ENCODE results near the gene RTL1.

Gene RTL1

DNA sequence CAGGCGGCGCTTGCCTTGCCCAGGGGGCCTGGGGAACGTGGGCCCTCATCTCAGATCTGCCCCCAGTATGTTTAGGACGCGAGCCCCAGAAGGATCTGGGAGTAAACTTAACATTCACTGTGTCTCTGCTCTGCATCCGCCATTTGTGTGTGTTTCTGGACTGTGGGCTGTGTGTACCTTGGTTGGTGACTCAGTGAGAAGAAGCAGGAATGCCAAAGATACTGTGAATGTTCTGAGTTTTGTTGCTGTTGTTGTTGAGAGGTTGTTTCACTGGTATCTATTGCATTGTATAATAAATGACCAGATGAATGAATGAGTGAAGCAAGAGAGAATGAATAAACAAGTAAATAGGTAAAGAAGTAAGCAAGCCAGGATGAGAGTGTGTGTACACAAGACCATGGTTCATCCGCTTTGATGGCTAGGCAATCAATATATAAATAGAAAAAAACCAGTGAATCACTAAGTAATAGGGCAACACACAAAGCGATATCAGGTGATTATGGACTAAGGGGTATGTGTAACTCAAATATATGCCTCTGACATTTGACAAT lies 57.1 kb downstream of the RTL1 start:
- DNase-seq (ENCODE audit: low read depth in 1 of 2, low spot score in 1 of 2), result no peak
- no peak overlapping the region for H3K4me3 ChIP-seq (replicated peaks; ENCODE audit: insufficient read depth, low read length)
- H3K27me3 ChIP-seq (ENCODE audit: insufficient read depth, poor library complexity, severe bottlenecking), result no peaks in the 10 kb centered on the region
- TF ChIP-seq SPI1 (IDR thresholded peaks at IDR 0.05; ENCODE audit: borderline replicate concordance, low read depth), result no peak
- no peak for TF ChIP-seq GABPA (IDR thresholded peaks at IDR 0.05; ENCODE audit: low read depth)
- TF ChIP-seq, protein P1, sequence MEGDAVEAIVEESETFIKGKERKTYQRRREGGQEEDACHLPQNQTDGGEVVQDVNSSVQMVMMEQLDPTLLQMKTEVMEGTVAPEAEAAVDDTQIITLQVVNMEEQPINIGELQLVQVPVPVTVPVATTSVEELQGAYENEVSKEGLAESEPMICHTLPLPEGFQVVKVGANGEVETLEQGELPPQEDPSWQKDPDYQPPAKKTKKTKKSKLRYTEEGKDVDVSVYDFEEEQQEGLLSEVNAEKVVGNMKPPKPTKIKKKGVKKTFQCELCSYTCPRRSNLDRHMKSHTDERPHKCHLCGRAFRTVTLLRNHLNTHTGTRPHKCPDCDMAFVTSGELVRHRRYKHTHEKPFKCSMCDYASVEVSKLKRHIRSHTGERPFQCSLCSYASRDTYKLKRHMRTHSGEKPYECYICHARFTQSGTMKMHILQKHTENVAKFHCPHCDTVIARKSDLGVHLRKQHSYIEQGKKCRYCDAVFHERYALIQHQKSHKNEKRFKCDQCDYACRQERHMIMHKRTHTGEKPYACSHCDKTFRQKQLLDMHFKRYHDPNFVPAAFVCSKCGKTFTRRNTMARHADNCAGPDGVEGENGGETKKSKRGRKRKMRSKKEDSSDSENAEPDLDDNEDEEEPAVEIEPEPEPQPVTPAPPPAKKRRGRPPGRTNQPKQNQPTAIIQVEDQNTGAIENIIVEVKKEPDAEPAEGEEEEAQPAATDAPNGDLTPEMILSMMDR (IDR thresholded peaks at IDR 0.05; ENCODE audit: insufficient read depth, low read length), result no peak
- H3K27ac ChIP-seq (replicated peaks), result no peak overlapping the region

DNA sequence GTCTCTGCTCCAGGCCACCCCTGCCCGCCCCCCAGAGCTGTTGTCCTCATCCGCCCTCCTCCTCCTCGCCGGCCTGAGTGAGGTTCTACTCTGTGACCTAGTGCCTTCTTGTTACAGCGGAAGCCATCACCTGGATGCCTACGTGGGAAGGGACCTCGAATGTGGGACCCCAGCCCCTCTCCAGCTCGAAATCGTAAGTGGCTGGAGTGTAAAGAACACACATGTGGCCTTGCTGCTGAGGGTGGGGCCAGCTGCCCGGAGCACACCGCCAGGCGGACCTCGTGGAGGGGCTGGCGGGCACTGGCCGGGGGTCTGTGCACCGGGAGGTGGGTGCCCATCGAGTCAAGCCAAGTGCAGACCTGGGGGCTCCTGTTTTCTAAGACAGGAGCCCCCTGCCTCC lies 58.2 kb downstream of the RTL1 start:
- no peaks in the 10 kb centered on the region for H3K27me3 ChIP-seq (ENCODE audit: insufficient read depth, poor library complexity, severe bottlenecking)
- no peak overlapping the region for H3K4me3 ChIP-seq (replicated peaks; ENCODE audit: insufficient read depth, low read length)
- TF ChIP-seq REST (IDR thresholded peaks at IDR 0.05; ENCODE audit: insufficient replicate concordance, low read depth), result no peak
- TF ChIP-seq, protein P1 (IDR thresholded peaks at IDR 0.05; ENCODE audit: insufficient read depth, low read length), result no peak
- TF ChIP-seq POLR2AphosphoS5 (IDR thresholded peaks at IDR 0.05; ENCODE audit: low read depth), result no peak
- TF ChIP-seq GABPA (IDR thresholded peaks at IDR 0.05; ENCODE audit: low read depth), result no peak
- TF ChIP-seq SPI1 (IDR thresholded peaks at IDR 0.05; ENCODE audit: borderline replicate concordance, low read depth), result no peak
- no peak for DNase-seq (ENCODE audit: low read depth in 1 of 2, low spot score in 1 of 2)
- no peak overlapping the region for H3K27ac ChIP-seq (replicated peaks)

GRCh38 chr14:100844846-100845245 lies 58.7 kb downstream of the RTL1 start:
- no peaks in the 10 kb centered on the region for H3K27me3 ChIP-seq (ENCODE audit: insufficient read depth, poor library complexity, severe bottlenecking)
- TF ChIP-seq REST (IDR thresholded peaks at IDR 0.05; ENCODE audit: insufficient replicate concordance, low read depth), result no peak
- TF ChIP-seq, protein P1 (IDR thresholded peaks at IDR 0.05; ENCODE audit: insufficient read depth, low read length), result no peak
- TF ChIP-seq GABPA (IDR thresholded peaks at IDR 0.05; ENCODE audit: low read depth), result no peak
- no peak for TF ChIP-seq SPI1 (IDR thresholded peaks at IDR 0.05; ENCODE audit: borderline replicate concordance, low read depth)
- TF ChIP-seq POLR2AphosphoS5 (IDR thresholded peaks at IDR 0.05; ENCODE audit: low read depth), result no peak
- H3K27ac ChIP-seq (replicated peaks), result no peak overlapping the region
- DNase-seq (ENCODE audit: low read depth in 1 of 2, low spot score in 1 of 2), result no peak
- H3K4me3 ChIP-seq (replicated peaks; ENCODE audit: insufficient read depth, low read length), result no peak overlapping the region

- no peak for TF ChIP-seq GABPA (IDR thresholded peaks at IDR 0.05; ENCODE audit: low read depth)
- TF ChIP-seq SPI1 (IDR thresholded peaks at IDR 0.05; ENCODE audit: borderline replicate concordance, low read depth), result no peak
- TF ChIP-seq REST (IDR thresholded peaks at IDR 0.05; ENCODE audit: insufficient replicate concordance, low read depth), result no peak
- TF ChIP-seq, protein P1 (IDR thresholded peaks at IDR 0.05; ENCODE audit: insufficient read depth, low read length), result no peak
- no peak for TF ChIP-seq POLR2AphosphoS5 (IDR thresholded peaks at IDR 0.05; ENCODE audit: low read depth)
- Histone ChIP-seq H3K4me3 (replicated peaks; ENCODE audit: insufficient read depth, low read length) (no peak overlapping the region), H3K27me3 (ENCODE audit: insufficient read depth, poor library complexity, severe bottlenecking) (no peaks in the 10 kb centered on the region), H3K27ac (replicated peaks) (no peak overlapping the region)
- DNase-seq (ENCODE audit: low read depth in 1 of 2, low spot score in 1 of 2), result no peak
Measured at GRCh38 chr14:100844421-100844820, 59.1 kb downstream of the RTL1 start.

All from HL-60 (cell line).